HG02571 (cell line): ENCODE results near the gene MYO1E.

Experiments
- ATAC-seq: cut with Tn5 transposase; IDR thresholded peaks from one replicate; pipeline ENCODE4 v1.9.1; 2021; ENCODE audit warnings: mild to moderate bottlenecking, moderate library complexity; ENCODE audit not compliant: unreplicated experiment

Gene MYO1E

GRCh38 chr15:59105854-59106253, 266.8 kb downstream of the MYO1E start:
- ATAC-seq = no peak

- ATAC-seq = peak; percentile 98
Observed at GRCh38 chr15:59104912-59105732, 267.5 kb downstream of the MYO1E start, which contains the start of gene CCNB2. Gene CCNB2 (plus strand): TSS chr15:59105146. CDS start chr15:59105269, 123 bp downstream.

- ATAC-seq = peak; percentile 31
Observed at GRCh38 chr15:59104602-59104911, 268.1 kb downstream of the MYO1E start.

GRCh38 chr15:59099162-59099685, 273.4 kb downstream of the MYO1E start:
- no peak for ATAC-seq

GRCh38 chr15:59096429-59096828, 276.2 kb downstream of the MYO1E start:
- no peak for ATAC-seq

GRCh38 chr15:59094077-59094476, 278.6 kb downstream of the MYO1E start:
- no peak for ATAC-seq

- ATAC-seq = no peak
Observed at GRCh38 chr15:59087731-59088130, 284.9 kb downstream of the MYO1E start.
